IPS-11a (cell line): ENCODE results near the gene NEDD4L.

Experiments
- H3K4me3 ChIP-seq: one replicate; pipeline ENCODE4 v1.5.1; 2013; ENCODE audit warnings: low read depth, low read length, control low read depth

Gene NEDD4L

DNA sequence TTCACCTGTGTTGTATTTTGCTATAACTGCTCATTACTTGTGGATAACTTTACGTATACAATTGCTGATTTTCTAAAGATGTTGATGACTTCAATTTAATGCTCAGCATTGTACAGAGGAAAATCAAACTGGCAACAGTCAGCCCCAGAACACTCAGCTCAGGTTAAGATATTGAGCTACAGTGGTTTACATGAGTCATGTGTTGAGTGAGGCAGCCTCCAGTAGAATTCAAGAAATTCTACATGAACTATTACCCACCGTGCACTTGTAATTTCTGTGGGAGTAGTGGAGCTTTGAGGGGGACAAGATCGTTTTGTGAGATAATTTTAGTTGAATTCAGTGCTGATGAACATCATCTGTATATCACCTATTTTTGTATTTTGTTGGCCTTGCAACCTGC is 292.6 kb downstream of the NEDD4L start:
- no peak overlapping the region for H3K4me3 ChIP-seq

DNA sequence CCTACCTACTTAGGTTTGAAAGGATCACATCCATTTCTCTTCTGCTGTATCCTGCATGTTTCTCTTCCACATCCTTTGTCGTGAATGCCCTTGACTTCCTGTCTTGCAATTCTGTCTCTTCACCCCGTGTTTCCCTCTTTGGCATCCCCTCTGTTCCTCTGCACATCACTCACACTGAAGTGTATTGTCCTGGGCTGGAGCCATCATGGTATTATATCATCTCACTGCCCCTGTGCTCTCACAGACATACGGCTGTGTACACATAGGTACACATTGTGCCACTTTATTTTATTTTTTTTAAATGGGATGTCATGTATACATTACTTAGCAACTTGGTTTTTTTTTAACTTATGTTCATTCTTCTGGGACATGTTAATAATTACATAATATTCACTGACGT is 293.3 kb downstream of the NEDD4L start:
- no peak overlapping the region for H3K4me3 ChIP-seq

DNA sequence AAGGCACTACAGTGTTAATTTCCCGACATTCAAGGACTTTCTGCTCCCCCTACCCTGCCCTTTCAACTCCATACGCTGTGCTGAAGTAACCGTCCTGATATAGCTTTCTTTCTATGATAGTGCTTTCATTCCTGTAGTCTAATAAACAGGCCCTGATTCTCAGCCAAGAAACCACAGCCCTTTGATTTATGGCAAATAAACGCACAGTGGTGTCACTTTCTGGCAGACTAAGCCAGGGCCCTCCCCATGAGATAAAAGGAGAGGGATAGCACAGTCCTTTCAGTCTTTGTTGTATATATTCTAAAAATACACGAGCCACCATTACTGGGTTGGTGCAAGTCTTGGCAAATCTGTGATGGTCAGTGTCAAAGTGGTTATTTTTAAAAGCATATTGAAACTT is 293.7 kb downstream of the NEDD4L start:
- no peak overlapping the region for H3K4me3 ChIP-seq

DNA sequence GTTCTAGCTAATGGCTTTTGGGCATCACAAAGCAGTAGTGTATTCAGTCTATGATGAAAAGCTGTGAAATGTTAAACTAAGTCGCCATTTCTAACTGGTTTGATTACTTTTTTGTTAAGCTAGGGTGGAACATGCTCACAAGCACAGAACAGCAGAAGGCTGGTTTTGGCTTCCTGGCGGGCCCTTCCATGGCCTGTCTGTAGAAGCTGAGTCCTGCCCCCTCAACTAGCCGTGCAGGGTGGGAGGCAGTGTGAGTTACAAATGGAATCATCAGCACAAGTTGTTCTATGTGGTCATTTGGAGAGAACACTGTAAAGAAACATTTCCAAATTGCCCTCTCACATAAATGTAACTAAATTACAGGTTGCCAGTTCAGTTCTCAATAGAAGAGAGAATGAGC is 294.1 kb downstream of the NEDD4L start:
- no peak overlapping the region for H3K4me3 ChIP-seq

DNA sequence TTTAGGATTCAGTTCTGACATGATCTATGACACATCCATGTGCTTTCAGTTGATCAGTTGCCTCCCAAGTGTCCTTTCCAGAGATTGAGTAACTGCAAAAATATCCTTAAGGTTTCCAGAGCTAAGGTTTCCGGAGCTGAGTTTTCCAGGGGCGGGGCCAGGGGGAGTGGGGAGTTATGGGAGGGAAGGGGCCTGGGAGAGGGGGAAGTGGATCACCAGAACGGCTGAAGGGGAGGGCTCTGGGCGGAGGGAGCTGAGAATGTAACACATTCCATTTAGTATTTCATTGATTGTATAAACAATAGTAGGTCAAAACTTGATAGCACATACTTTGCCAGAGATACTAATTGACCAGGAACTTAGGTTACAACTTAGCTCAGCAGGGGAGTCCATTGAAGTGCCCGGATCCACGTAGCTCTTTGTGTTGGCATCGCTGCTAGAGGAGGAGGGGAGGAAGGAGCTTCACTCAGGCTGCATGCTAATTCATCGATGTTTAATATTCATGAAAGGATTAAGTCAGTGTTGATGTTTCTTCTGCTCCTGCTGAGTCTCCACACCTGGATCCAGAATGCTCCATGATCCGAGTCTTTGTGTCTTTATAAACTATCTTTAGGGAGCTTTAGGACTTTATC is 295.1 kb downstream of the NEDD4L start:
- H3K4me3 ChIP-seq: no peak overlapping the region

DNA sequence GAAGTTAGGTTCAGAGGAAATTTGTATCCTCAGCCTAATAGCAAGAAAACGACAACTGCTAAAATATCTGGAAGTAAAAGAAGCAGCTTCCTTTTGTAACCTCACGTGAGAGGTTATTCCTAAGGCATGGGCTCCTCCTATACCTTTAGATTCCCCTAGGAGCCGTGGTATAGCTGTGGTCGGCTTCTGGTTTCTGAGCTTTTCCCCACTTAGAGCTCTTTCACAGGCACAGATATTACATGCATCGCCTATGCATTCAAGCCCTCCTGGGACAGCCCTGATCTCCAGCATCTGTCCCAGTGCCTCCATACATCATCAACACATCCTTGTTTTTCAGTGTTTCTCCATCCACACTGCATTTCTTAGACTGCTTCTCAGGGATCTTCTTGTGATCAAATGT is 295.9 kb downstream of the NEDD4L start:
- H3K4me3 ChIP-seq: no peak overlapping the region

DNA sequence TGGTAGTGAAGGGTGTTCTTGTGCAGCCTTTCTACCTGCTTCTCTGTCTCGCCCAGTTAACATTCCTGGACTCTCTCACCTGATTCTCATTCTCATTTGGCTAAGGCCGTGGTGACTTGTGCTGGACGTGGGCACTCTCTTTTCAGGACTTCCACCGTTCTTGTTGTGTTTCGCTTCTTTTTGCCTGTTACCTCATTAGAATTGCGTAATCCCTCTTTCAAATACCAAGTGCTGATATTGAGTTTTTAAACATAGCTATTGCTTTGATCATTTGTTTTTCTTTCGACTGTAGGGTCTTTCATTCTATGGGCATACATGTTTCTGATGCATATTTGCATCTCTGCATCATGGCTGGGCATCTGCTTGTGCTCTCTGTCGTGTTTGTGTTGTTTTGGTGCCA is 297.9 kb downstream of the NEDD4L start:
- H3K4me3 ChIP-seq: no peak overlapping the region

DNA sequence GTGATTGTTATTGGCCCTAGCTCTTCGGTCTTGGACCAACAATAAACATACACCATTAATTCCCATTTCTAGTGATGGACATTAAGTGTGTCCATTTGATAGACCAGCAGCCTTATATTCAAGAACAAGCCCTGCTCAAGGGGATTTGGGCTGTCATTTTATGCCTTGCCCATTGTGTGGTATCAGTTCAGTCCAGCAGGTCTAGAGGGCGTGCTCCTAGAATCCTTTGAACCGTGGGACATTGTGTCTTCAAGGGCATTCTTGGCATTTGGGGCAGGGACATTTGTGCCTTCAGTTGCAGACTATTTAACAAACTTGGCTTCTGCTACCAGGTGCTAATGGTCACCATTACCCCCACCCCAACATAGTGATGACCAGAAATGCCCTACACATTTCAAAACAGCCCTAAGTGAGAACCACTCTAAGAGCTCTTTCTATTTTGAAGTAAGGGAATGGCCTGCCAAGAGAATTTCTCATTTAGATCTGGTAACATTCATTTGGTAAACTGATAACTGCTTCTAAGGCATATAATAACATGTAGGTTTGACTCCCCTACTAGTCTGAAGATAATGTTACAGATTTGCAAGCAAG is 300.1 kb downstream of the NEDD4L start:
- H3K4me3 ChIP-seq: no peak overlapping the region

DNA sequence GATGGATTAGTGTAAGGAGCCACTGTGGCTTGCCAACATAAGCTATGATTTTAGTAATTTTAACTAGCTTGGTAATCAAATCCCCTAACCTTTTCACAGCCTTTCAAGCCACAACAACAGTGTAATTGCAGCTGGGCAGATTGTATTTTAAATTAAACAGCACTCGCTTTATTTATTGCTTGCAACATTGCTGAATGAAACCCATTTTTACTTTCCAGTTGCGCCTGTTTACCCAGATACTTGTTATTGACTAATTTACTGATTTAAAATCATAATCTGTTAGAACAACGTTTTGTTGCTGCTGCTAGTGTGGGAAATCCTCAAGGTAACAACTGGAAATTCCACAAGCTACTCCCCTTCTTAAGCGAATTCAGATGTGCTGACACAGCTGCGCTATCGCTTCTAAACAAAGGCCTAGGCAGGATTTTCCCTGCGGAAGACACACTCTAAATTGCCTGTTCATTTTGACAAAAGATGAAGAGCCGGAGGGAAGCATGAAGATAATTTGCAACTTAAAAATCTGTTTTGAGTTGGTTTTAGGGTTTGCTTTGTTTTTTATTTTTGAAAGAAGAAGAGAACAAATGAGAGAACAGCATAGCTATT is 300.9 kb downstream of the NEDD4L start:
- H3K4me3 ChIP-seq: no peak overlapping the region

DNA sequence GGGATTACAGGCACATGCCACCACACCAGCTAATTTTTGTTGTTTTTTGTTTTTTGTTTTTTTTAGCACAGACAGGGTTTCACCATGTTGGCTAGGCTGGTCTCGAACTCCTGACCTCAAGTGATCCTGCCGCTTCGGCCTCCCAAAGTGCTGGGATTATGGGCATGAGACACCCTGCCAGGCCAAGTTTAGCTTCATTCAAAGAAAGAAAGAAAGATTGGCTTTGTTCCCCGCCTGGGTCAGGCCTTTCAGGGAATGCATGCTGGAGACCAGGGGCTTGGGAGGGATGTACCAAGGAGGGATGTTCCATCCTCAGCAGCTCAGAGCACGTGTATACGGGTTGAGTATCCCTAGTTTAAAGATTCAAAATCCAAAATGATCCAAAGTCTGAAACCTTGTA is 301.8 kb downstream of the NEDD4L start:
- no peak overlapping the region for H3K4me3 ChIP-seq

DNA sequence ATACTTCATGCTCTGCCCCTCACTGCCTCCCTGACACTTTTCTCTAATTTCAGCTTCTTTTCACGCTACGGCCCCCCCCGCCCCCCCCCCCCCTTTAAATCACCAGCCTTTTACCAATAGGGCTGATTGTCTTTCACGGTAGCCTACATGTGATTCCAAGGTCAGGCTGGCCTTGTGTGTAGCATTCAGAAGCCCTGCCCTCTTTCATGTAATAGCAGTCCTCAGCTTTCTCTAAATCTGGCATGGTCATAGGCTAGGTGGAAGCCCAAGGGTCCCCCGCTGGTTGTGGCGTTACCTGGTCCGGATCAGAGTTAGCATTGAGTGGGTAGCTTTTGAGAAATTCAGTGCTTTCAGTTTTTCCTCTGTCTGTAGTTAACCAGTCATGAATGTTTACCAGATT is 303.1 kb downstream of the NEDD4L start:
- no peak overlapping the region for H3K4me3 ChIP-seq

DNA sequence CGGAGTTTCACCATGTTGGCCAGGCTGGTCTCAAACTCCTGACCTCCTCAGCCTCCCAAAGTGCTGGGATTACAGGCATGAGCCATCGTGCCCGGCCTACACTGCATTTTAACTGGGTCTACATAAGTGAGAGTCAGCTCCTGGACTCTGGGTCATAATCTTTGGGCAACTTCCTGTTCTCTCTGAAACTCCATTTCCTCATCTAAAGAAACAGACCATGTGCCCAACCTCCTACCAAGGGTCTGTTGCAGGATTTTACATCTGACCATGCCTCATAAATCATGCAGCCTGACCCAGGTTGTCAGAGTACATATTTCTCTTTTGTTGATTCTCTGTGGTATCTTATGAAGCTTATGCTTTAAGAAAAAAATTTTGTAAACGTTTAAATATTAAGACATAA is 304.5 kb downstream of the NEDD4L start:
- no peak overlapping the region for H3K4me3 ChIP-seq

DNA sequence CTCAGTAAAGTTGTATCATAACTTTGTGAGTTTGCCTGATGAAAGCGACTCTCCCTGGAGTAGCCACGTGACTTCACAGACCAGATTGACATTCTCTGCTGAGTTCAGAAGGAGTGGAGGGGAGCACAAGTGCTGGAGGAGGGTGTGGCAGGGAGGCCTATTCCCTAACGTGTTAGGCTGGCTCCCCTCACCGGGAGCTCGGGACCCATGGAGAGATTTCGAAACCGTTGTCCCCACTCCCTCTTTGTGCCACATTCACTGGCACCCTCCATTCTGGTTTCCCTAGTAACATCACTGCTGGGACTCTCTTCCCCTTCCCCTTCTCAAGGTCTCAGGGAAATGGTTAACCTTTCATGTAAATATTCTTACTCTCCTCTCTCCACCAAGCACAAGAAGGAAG is 304.9 kb downstream of the NEDD4L start:
- H3K4me3 ChIP-seq: no peak overlapping the region

DNA sequence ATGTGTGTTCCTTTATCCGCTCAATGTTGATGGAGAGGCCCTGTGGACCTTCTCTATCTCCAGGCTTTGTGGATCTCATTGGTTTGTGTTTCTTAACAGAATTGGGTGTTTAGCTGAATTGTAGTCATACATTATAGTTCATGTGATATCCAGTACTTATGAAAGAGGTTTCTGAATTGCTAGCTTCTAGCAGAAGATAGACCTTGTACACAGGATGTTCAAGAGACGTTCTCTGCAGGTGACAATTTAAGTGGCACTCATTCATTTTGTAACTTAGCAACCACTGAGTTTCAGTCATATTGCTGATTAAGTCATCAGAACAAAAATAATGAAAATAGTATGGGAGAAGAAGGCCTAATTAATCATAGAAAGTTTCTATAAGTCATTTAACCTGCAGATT is 305.6 kb downstream of the NEDD4L start:
- H3K4me3 ChIP-seq: no peak overlapping the region

DNA sequence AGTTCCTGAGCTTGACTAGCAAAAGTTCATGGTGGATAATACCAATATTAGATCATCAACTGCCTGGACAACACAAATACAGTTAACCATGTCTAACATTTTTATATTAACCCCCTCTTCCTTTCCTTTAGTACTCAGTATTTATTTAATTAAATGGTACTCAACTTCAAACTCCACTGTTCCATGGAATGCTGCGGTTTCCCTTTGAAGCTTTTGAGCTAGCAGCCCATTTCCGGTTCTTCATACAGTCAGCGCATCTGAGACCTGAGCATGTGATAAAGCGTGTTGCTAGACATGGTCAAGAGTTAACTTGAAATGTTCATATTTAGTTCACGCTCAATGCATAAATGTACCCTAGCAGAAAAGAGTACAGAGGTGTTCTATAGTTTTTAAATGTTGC is 306.5 kb downstream of the NEDD4L start:
- H3K4me3 ChIP-seq: no peak overlapping the region

DNA sequence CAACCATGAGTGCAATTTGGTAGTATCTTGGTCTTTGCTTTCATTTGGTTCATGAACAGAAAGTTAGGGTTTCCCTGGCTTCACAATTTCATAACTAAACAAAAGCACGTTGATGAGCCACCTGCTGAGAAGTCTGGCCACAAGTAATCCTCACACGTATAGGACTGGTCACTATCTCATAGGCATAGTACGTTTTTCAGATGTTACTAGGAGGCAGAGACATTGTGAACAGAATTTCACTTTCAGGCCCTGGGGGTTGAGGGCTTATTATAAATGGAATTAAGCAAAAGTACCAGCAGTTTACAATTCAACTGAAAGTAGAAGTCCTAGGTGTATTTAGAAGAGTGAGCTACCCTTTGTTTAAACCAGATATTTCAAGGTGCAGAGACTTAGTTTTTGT is 307.8 kb downstream of the NEDD4L start:
- H3K4me3 ChIP-seq: no peak overlapping the region

DNA sequence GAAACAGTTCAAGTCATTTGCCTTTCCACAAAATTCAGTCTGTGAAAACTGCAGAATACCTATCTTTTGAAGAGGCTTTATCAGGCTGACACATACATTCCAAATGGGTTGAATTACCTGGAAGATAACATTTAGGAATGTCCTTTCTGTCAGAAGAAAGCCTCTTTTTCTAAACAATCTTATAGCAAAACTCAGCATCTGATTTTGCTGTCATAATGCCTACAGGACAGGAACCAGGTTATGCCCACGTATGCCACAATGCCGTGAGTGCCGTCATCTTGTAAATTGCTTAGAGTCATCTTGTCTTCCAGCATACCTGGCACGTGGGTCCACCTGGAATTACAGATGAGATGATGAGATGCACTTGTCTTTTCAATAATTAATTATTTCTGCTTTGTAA is 309.6 kb downstream of the NEDD4L start:
- H3K4me3 ChIP-seq: no peak overlapping the region

DNA sequence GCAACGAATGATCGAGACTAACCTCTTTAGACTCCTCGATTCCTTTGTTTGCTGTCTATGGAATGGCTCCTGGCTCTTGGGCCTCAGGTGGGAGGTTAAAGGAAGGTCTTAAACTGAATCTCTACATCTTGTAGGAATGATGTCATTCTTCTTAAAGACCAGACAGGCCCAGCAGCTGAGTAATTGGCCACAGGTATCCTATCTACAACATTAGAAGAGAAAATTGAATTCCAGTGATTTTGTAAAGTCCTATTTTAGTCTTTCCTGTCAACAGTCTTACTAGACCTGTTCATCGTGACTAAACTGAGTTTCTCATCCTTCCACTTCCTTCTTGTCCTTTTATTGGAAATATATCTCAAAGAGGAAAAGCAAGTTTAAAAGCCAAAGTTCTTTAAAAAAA is 310.0 kb downstream of the NEDD4L start:
- H3K4me3 ChIP-seq: no peak overlapping the region

DNA sequence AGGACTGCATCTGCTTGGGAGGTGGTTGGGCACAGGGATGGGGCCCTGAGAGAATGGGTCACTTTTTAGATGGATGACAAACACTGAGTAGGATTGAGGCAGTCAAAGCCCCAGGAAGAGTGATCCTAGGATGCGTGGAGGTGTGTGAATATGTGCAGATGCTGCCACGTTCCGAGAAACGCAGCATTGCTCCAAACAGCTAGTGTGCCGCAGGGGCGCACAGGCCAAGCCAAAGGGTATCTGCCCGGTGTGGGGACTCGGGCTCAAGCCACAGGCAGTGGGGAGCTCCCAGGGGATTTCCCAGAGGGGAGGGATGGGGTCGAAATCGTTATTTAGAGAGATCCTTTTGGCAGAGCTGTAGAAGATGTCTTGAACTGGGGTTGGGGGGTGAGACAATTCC is 310.8 kb downstream of the NEDD4L start:
- H3K4me3 ChIP-seq: no peak overlapping the region

DNA sequence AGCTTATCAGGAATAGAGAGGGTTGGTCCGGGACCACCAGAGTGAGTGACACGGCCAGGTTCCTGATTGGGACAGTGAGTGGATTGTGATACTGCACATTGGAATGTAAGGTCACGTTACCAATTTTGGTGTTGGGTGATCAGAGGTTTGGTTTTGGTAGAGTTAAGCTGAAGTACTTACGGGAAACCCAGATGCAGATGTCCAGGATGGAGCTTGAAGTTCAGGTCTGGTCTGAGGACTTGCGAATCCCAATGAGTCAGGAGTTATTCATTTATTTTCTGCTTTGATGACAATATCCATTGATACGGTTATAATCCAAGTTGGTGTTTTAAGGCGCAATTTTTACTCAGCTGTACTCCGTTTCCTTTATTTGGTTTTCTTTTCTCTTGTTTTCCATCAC is 311.2 kb downstream of the NEDD4L start:
- H3K4me3 ChIP-seq: no peak overlapping the region

DNA sequence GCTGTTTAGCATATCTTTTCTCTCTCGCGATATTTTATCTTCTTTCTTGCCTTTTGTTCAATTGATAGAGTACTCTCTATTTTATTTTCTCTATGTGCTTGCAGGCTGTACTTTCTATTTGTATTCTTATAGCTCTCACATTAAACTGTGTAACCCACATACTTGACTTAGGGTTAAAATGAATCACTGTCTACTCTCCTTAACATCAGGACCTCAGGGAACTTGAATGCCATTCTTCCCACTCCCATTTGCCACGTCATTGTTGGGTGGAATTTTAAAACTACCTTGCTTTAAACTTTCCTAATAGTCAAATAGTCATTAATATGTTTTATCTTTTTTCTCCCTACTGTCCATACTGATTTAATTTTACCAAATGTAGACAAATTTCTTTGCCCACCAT is 315.2 kb downstream of the NEDD4L start:
- H3K4me3 ChIP-seq: no peak overlapping the region

DNA sequence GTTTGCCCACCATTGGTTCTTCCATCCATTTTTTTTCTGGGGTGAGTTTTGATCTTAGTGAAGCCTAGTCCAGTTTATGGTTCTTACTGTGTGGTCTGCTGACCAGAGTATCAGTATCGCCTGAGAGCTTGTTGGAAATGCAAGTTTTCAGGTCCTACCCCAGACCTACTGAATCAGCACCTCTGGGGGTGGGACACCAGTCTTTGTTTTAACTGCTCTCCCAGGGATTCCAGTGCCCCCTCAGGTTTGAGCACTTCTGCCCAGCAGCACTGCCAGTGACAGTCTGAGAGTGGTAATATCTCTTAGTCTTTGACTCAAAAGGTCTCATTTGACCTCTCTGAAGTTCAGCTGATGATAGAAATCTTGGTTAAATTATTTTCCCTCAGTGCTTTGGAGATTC is 315.6 kb downstream of the NEDD4L start:
- no peak overlapping the region for H3K4me3 ChIP-seq

DNA sequence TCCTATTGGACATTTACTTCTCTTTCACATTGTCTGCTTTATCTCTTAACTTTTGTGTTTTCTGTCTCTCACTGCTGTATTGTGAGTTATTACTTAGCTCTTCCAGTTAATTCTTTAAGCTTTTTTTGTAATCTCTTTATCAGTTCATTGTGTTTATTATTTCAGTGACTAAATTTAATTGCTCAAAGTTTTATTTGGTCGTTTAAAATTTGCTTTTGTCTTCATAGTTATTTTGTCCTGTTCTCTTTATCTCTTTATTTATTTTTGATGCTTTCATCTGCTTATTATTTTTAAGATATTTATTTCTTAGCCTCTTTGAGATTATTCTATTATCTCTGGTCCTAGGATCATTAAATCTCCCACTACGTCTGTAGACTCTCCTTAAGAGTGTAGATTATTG is 316.3 kb downstream of the NEDD4L start:
- H3K4me3 ChIP-seq: no peak overlapping the region
